ENCODE results near the gene AP4B1.

AP4B1 gene

GRCh38 chr1:113940365-113941244 lies 36.0 kb upstream of the AP4B1 start:
- H3K27me3 ChIP-seq (replicated peaks in 2 of 5; ENCODE audit: control insufficient read depth in 4 of 5, insufficient read depth in 5 of 5, low read length in 4 of 5), result no peaks in the 10 kb centered on the region
- peak; percentile 44 to 87 (median 86) for DNase-seq
- H3K9me3 ChIP-seq (ENCODE audit: control extremely low read depth in 1 of 5, control insufficient read depth in 4 of 5, insufficient read depth in 2 of 5, low read depth in 1 of 5, low read length in 4 of 5), result peaks cover 0 to 5% (median 0%) of the 10 kb centered on the region in 5 experiments
- H3K4me1 ChIP-seq (ENCODE audit: control extremely low read depth in 1 of 4, control insufficient read depth in 4 of 4, insufficient read depth in 4 of 4, low read length in 3 of 4), result peaks cover 10 to 52% (median 40%) of the 10 kb centered on the region in 4 experiments
- CTCF ChIA-PET, result interaction anchor here (0.9 to 18.7 kb wide), 4 partner anchors 11 to 79 kb away, joined by 3 to 212 read pairs (median 14); partner anchors contain the start of gene HIPK1
- H3K4me3 ChIP-seq (ENCODE audit: control insufficient read depth in 1 of 7, extremely low read depth in 1 of 7, insufficient read depth in 4 of 7, low read depth in 2 of 7, low read length in 6 of 7), result peak overlapping the region in 4 of 7 experiments; percentile 1 to 22 (median 20)
- POLR2A ChIA-PET, result interaction anchor here (1.3 kb wide), 1 partner anchor 12 kb away, joined by 7 read pairs; the partner anchor contains the start of gene HIPK1
- WGBS (ENCODE audit: insufficient coverage), result 58% methylated on average over 13 of the region's 16 CpGs
- H3K27ac ChIP-seq (ENCODE audit: insufficient read depth in 1 of 2, low read depth in 1 of 2, low read length in 2 of 2, poor library complexity in 1 of 2, severe bottlenecking in 2 of 2), result peak overlapping the region; percentile 2 to 28
- H3K36me3 ChIP-seq (ENCODE audit: control insufficient read depth in 4 of 4, insufficient read depth in 4 of 4, low read length in 3 of 4), result peaks cover 9 to 40% (median 24%) of the 10 kb centered on the region in 4 experiments

GRCh38 chr1:113938192-113938591 lies 33.6 kb upstream of the AP4B1 start:
- WGBS (ENCODE audit: insufficient coverage), result 98% methylated on average over 4 of the region's 5 CpGs
- ChIA-PET POLR2A (no interaction called here), CTCF (interaction anchor here (1.0 to 18.7 kb wide), 3 partner anchors 9 to 98 kb away, joined by 3 to 212 read pairs (median 3); partner anchors contain the start of gene HIPK1)
- H3K27me3 ChIP-seq (replicated peaks in 2 of 5; ENCODE audit: control insufficient read depth in 4 of 5, insufficient read depth in 5 of 5, low read length in 4 of 5), result no peaks in the 10 kb centered on the region
- H3K9me3 ChIP-seq (ENCODE audit: control extremely low read depth in 1 of 5, control insufficient read depth in 4 of 5, insufficient read depth in 2 of 5, low read depth in 1 of 5, low read length in 4 of 5), result no peaks in the 10 kb centered on the region
- H3K4me3 ChIP-seq (ENCODE audit: control insufficient read depth in 1 of 7, extremely low read depth in 1 of 7, insufficient read depth in 4 of 7, low read depth in 2 of 7, low read length in 6 of 7), result no peak overlapping the region
- H3K27ac ChIP-seq (ENCODE audit: insufficient read depth in 1 of 2, low read depth in 1 of 2, low read length in 2 of 2, poor library complexity in 1 of 2, severe bottlenecking in 2 of 2), result no peak overlapping the region
- H3K36me3 ChIP-seq (ENCODE audit: control insufficient read depth in 4 of 4, insufficient read depth in 4 of 4, low read length in 3 of 4), result peaks cover 7 to 23% (median 14%) of the 10 kb centered on the region in 4 experiments
- H3K4me1 ChIP-seq (ENCODE audit: control extremely low read depth in 1 of 4, control insufficient read depth in 4 of 4, insufficient read depth in 4 of 4, low read length in 3 of 4), result peaks cover 17 to 68% (median 57%) of the 10 kb centered on the region in 4 experiments
- DNase-seq, result no peak

- H3K27me3 ChIP-seq (replicated peaks in 2 of 5; ENCODE audit: control insufficient read depth in 4 of 5, insufficient read depth in 5 of 5, low read length in 4 of 5), result no peaks in the 10 kb centered on the region
- POLR2A ChIA-PET, result no interaction called here
- CTCF ChIA-PET, result interaction anchor here (1.3 to 18.7 kb wide), 2 partner anchors 8 to 14 kb away, joined by 3 to 212 read pairs; partner anchors contain the start of gene HIPK1
- peaks cover 26 to 78% (median 68%) of the 10 kb centered on the region in 4 experiments for H3K4me1 ChIP-seq (ENCODE audit: control extremely low read depth in 1 of 4, control insufficient read depth in 4 of 4, insufficient read depth in 4 of 4, low read length in 3 of 4)
- WGBS (ENCODE audit: insufficient coverage), result no CpG with 5 or more reads among the region's 1 CpG
- no peak overlapping the region for H3K4me3 ChIP-seq (ENCODE audit: control insufficient read depth in 1 of 7, extremely low read depth in 1 of 7, insufficient read depth in 4 of 7, low read depth in 2 of 7, low read length in 6 of 7)
- no peaks in the 10 kb centered on the region for H3K9me3 ChIP-seq (ENCODE audit: control extremely low read depth in 1 of 5, control insufficient read depth in 4 of 5, insufficient read depth in 2 of 5, low read depth in 1 of 5, low read length in 4 of 5)
- no peak for DNase-seq
- peaks cover 5 to 18% (median 10%) of the 10 kb centered on the region in 4 experiments for H3K36me3 ChIP-seq (ENCODE audit: control insufficient read depth in 4 of 4, insufficient read depth in 4 of 4, low read length in 3 of 4)
- no peak overlapping the region for H3K27ac ChIP-seq (ENCODE audit: insufficient read depth in 1 of 2, low read depth in 1 of 2, low read length in 2 of 2, poor library complexity in 1 of 2, severe bottlenecking in 2 of 2)
These were observed 32.5 kb upstream of the AP4B1 start for GRCh38 chr1:113937146-113937545.

GRCh38 chr1:113935970-113936369 lies 31.4 kb upstream of the AP4B1 start:
- POLR2A ChIA-PET, result no interaction called here
- CTCF ChIA-PET, result interaction anchor here (0.9 to 18.7 kb wide), 4 partner anchors 13 to 101 kb away, joined by 3 to 212 read pairs (median 4); no protein-coding TSS in a partner anchor
- no peak for DNase-seq
- WGBS (ENCODE audit: insufficient coverage), result no CpG with 5 or more reads among the region's 1 CpG
- Histone ChIP-seq H3K4me1 (ENCODE audit: control extremely low read depth in 1 of 4, control insufficient read depth in 4 of 4, insufficient read depth in 4 of 4, low read length in 3 of 4) (peaks cover 37 to 86% (median 74%) of the 10 kb centered on the region in 4 experiments), H3K4me3 (ENCODE audit: control insufficient read depth in 1 of 7, extremely low read depth in 1 of 7, insufficient read depth in 4 of 7, low read depth in 2 of 7, low read length in 6 of 7) (no peak overlapping the region), H3K9me3 (ENCODE audit: control extremely low read depth in 1 of 5, control insufficient read depth in 4 of 5, insufficient read depth in 2 of 5, low read depth in 1 of 5, low read length in 4 of 5) (no peaks in the 10 kb centered on the region), H3K36me3 (ENCODE audit: control insufficient read depth in 4 of 4, insufficient read depth in 4 of 4, low read length in 3 of 4) (peaks cover 0 to 9% (median 5%) of the 10 kb centered on the region in 4 experiments), H3K27me3 (replicated peaks in 2 of 5; ENCODE audit: control insufficient read depth in 4 of 5, insufficient read depth in 5 of 5, low read length in 4 of 5) (no peaks in the 10 kb centered on the region), H3K27ac (ENCODE audit: insufficient read depth in 1 of 2, low read depth in 1 of 2, low read length in 2 of 2, poor library complexity in 1 of 2, severe bottlenecking in 2 of 2) (no peak overlapping the region)

- 100% methylated on average over 1 of the region's 1 CpG for WGBS (ENCODE audit: insufficient coverage)
- DNase-seq, result no peak
- peaks cover 35 to 82% (median 70%) of the 10 kb centered on the region in 4 experiments for H3K4me1 ChIP-seq (ENCODE audit: control extremely low read depth in 1 of 4, control insufficient read depth in 4 of 4, insufficient read depth in 4 of 4, low read length in 3 of 4)
- H3K36me3 ChIP-seq (ENCODE audit: control insufficient read depth in 4 of 4, insufficient read depth in 4 of 4, low read length in 3 of 4), result peaks cover 0 to 2% (median 1%) of the 10 kb centered on the region in 4 experiments
- H3K4me3 ChIP-seq (ENCODE audit: control insufficient read depth in 1 of 7, extremely low read depth in 1 of 7, insufficient read depth in 4 of 7, low read depth in 2 of 7, low read length in 6 of 7), result no peak overlapping the region
- POLR2A ChIA-PET, result no interaction called here
- CTCF ChIA-PET, result interaction anchor here (0.9 to 18.7 kb wide), 3 partner anchors 12 to 100 kb away, joined by 3 to 212 read pairs (median 4); no protein-coding TSS in a partner anchor
- H3K9me3 ChIP-seq (ENCODE audit: control extremely low read depth in 1 of 5, control insufficient read depth in 4 of 5, insufficient read depth in 2 of 5, low read depth in 1 of 5, low read length in 4 of 5), result no peaks in the 10 kb centered on the region
- no peaks in the 10 kb centered on the region for H3K27me3 ChIP-seq (replicated peaks in 2 of 5; ENCODE audit: control insufficient read depth in 4 of 5, insufficient read depth in 5 of 5, low read length in 4 of 5)
- no peak overlapping the region for H3K27ac ChIP-seq (ENCODE audit: insufficient read depth in 1 of 2, low read depth in 1 of 2, low read length in 2 of 2, poor library complexity in 1 of 2, severe bottlenecking in 2 of 2)
These were observed 30.6 kb upstream of the AP4B1 start for GRCh38 chr1:113935176-113935575.

- POLR2A ChIA-PET, result no interaction called here
- no peaks in the 10 kb centered on the region for H3K9me3 ChIP-seq (ENCODE audit: control extremely low read depth in 1 of 5, control insufficient read depth in 4 of 5, insufficient read depth in 2 of 5, low read depth in 1 of 5, low read length in 4 of 5)
- 75% methylated on average over 3 of the region's 5 CpGs for WGBS (ENCODE audit: insufficient coverage)
- no peak overlapping the region for H3K27ac ChIP-seq (ENCODE audit: insufficient read depth in 1 of 2, low read depth in 1 of 2, low read length in 2 of 2, poor library complexity in 1 of 2, severe bottlenecking in 2 of 2)
- H3K27me3 ChIP-seq (replicated peaks in 2 of 5; ENCODE audit: control insufficient read depth in 4 of 5, insufficient read depth in 5 of 5, low read length in 4 of 5), result no peaks in the 10 kb centered on the region
- H3K4me1 ChIP-seq (ENCODE audit: control extremely low read depth in 1 of 4, control insufficient read depth in 4 of 4, insufficient read depth in 4 of 4, low read length in 3 of 4), result peaks cover 35 to 76% (median 64%) of the 10 kb centered on the region in 4 experiments
- no peak overlapping the region for H3K4me3 ChIP-seq (ENCODE audit: control insufficient read depth in 1 of 7, extremely low read depth in 1 of 7, insufficient read depth in 4 of 7, low read depth in 2 of 7, low read length in 6 of 7)
- CTCF ChIA-PET, result interaction anchor here (0.6 to 18.7 kb wide), 5 partner anchors 17 to 99 kb away, joined by 4 to 212 read pairs (median 6); partner anchors contain the start of genes AP4B1 and BCL2L15
- DNase-seq, result peak in 1 of 3 donors; percentile 36
- peaks cover 0 to 2% (median under 1%) of the 10 kb centered on the region in 4 experiments for H3K36me3 ChIP-seq (ENCODE audit: control insufficient read depth in 4 of 4, insufficient read depth in 4 of 4, low read length in 3 of 4)
These were observed 30.0 kb upstream of the AP4B1 start for GRCh38 chr1:113934511-113935055.

Data from common myeloid progenitor, CD34-positive (primary cell).